A549 (cell line): ENCODE measurements around the gene MLLT11. TPM values are rescaled to one million over a fixed set of nuclear protein-coding genes. Genes with fewer than 3 reads are reported as not detected.

Experiments
- ATAC-seq, 2 experiments: fragments of 200-7000 bp in 1 of 2; fragments of >200 bp in 1 of 2; cut with Nextera tagmentation in 1 of 2; cut with Tn5 transposase in 1 of 2; 3 replicates each; pipeline versions ENCODE4 v1.8.0 to v1.9.1; 2018 to 2020; ENCODE audit warnings: mild to moderate bottlenecking in 1 of 2, moderate library complexity in 1 of 2
- CTCF ChIA-PET: fragments of 300-600 bp; sonication (Branson Sonifier 250); formaldehyde crosslinking; extraction: SDS; loops from one replicate; lab custom pipeline; 2021; ENCODE audit warnings: antibody characterized with exemption, inconsistent platforms; lab: Yijun Ruan, JAX
- POLR2A ChIA-PET: fragments of 350-600 bp; formaldehyde crosslinking; extraction: SDS; loops from one replicate; lab custom pipeline; 2021; ENCODE audit warnings: antibody characterized with exemption, inconsistent platforms; lab: Yijun Ruan, JAX
- DNase-seq, 2 experiments: peaks; one replicate each; pipeline versions ENCODE4 v3.0.0 to v3.0.0-alpha.2; 2011 to 2016; ENCODE audit warnings: low read depth in 1 of 2, low spot score in 1 of 2
- FAIRE-seq: peaks from 2 replicates; lab custom pipeline; 2011; peaks lifted over from hg19 to GRCh38; lab: Jason Lieb, UNC
- H3K27ac ChIP-seq, 2 experiments: fragments of >200 bp; sonication (Bioruptor Twin); formaldehyde crosslinking; 3 replicates each; pipeline ENCODE4 v1.5.1; 2016 to 2017
- H3K4me1 ChIP-seq: fragments of >200 bp; sonication (Bioruptor Twin); formaldehyde crosslinking; 3 replicates; pipeline ENCODE4 v1.6.1; 2016
- H3K4me2 ChIP-seq: fragments of >200 bp; sonication (Bioruptor Twin); formaldehyde crosslinking; 3 replicates; pipeline ENCODE4 v1.6.1; 2016
- H3K4me3 ChIP-seq: fragments of >200 bp; sonication (Bioruptor Twin); formaldehyde crosslinking; 3 replicates; pipeline ENCODE4 v1.5.1; 2016
- H3K9me3 ChIP-seq: fragments of >200 bp; sonication (Bioruptor Twin); formaldehyde crosslinking; 3 replicates; pipeline ENCODE4 v1.6.1; 2016
- CEBPB ChIP-seq, 2 experiments: fragments of >200 bp in 1 of 2; sonication (Bioruptor Twin) in 1 of 2; formaldehyde crosslinking in 1 of 2; IDR thresholded peaks; 2 replicates each; pipeline ENCODE4 v1.6.1; 2012 to 2016
- CHD4 ChIP-seq: fragments of 200-600 bp; sonication (generic); IDR thresholded peaks from 2 replicates; pipeline ENCODE4 v1.6.1; 2016; ENCODE audit warnings: antibody characterized with exemption, mild to moderate bottlenecking, borderline replicate concordance
- FOSL2 ChIP-seq, 2 experiments: fragments of 450-650 bp in 1 of 2; fragments of >200 bp in 1 of 2; sonication (Bioruptor Twin) in 1 of 2; formaldehyde crosslinking; IDR thresholded peaks; 2 replicates each; pipeline versions ENCODE4 v1.5.0 to v1.6.1; 2016 to 2020; ENCODE audit warnings: mild to moderate bottlenecking in 1 of 2, moderate library complexity in 1 of 2
- HOXB13 ChIP-seq: fragments of 250-450 bp; sonication (Bioruptor Pico); IDR thresholded peaks from 2 replicates; pipeline ENCODE4 v1.5.0; 2020; ENCODE audit warnings: low read depth, mild to moderate bottlenecking, moderate library complexity
- JUN ChIP-seq, 2 experiments: fragments of >200 bp; sonication (Bioruptor Twin); formaldehyde crosslinking; IDR thresholded peaks; 2 replicates in 1 of 2; 3 replicates in 1 of 2; pipeline ENCODE4 v1.6.1; 2016 to 2017
- JUNB ChIP-seq: fragments of >200 bp; sonication (Bioruptor Twin); formaldehyde crosslinking; IDR thresholded peaks from 2 replicates; pipeline ENCODE4 v1.6.1; 2016
- KDM5A ChIP-seq: fragments of 200-600 bp; sonication (generic); IDR thresholded peaks from 2 replicates; pipeline ENCODE4 v1.6.1; 2016; ENCODE audit warnings: antibody characterized with exemption, mild to moderate bottlenecking
- MAZ ChIP-seq: fragments of 150-350 bp; IDR thresholded peaks from 2 replicates; pipeline ENCODE4 v1.6.1; 2014; ENCODE audit warnings: antibody characterized with exemption, low read depth, low read length, borderline replicate concordance
- MYC ChIP-seq: IDR thresholded peaks from 2 replicates; pipeline ENCODE4 v1.6.1; 2012; ENCODE audit warnings: mild to moderate bottlenecking, inconsistent platforms, low read length, improper control_type of control experiment, borderline replicate concordance
- NR3C1 ChIP-seq: fragments of >200 bp; sonication (Bioruptor Twin); formaldehyde crosslinking; IDR thresholded peaks from 3 replicates; pipeline ENCODE4 v1.6.1; 2017
- PHF8 ChIP-seq: fragments of 200-600 bp; sonication (generic); IDR thresholded peaks from 2 replicates; pipeline ENCODE4 v1.6.1; 2016; ENCODE audit warnings: low read depth, mild to moderate bottlenecking, antibody characterized with exemption, moderate library complexity, borderline replicate concordance
- RCOR1 ChIP-seq: fragments of 150-350 bp; IDR thresholded peaks from 2 replicates; pipeline ENCODE4 v1.6.1; 2014; ENCODE audit warnings: antibody characterized with exemption, low read length, low read depth
- RFX5 ChIP-seq: fragments of 450-650 bp; IDR thresholded peaks from 2 replicates; pipeline ENCODE4 v1.7.1; 2014; ENCODE audit warnings: antibody characterized with exemption, mild to moderate bottlenecking, moderate library complexity
- RNF2 ChIP-seq: fragments of 200-600 bp; sonication (generic); IDR thresholded peaks from 2 replicates; pipeline ENCODE4 v1.6.1; 2016; ENCODE audit warnings: low read depth, mild to moderate bottlenecking, antibody characterized with exemption, moderate library complexity, borderline replicate concordance
- SMC3 ChIP-seq: fragments of >200 bp; sonication (Bioruptor Twin); formaldehyde crosslinking; IDR thresholded peaks from 3 replicates; pipeline ENCODE4 v1.6.1; 2018; ENCODE audit warnings: inconsistent platforms
- SREBF2 ChIP-seq: fragments of 450-650 bp; IDR thresholded peaks from 2 replicates; pipeline ENCODE4 v1.6.1; 2014; ENCODE audit warnings: mild to moderate bottlenecking, moderate library complexity
- TFCP2L1 ChIP-seq: fragments of 250-450 bp; sonication (Bioruptor Pico); IDR thresholded peaks from 2 replicates; pipeline ENCODE4 v1.5.0; 2021; ENCODE audit warnings: mild to moderate bottlenecking
- ZC3H11A ChIP-seq: fragments of 450-650 bp; IDR thresholded peaks from 2 replicates; pipeline ENCODE4 v1.6.1; 2014; ENCODE audit warnings: antibody characterized with exemption, mild to moderate bottlenecking
- ZSCAN20 ChIP-seq: fragments of 250-450 bp; sonication (Bioruptor Pico); IDR thresholded peaks from 2 replicates; pipeline ENCODE4 v1.8.0; 2022; ENCODE audit warnings: mild to moderate bottlenecking, moderate library complexity
- WGBS: methylation state at CpG from one replicate; pipeline ENCODE4 v1.1.6; 2017; ENCODE audit errors: missing lambda C conversion rate; 5-methylcytosine and 5-hydroxymethylcytosine counted together
- polyA plus RNA-seq, 4 experiments: library from polyadenylated mRNA; depleted of rRNA in 3 of 4; stranded (reverse); fragments of >200 nt; fragmentation: RNase III in 1 of 4; extraction: RNeasy Plus Mini Kit Qiagen cat#74134 plus additional on column Dnase treatment in 1 of 4; gene quantifications; 2 replicates in 3 of 4; 3 replicates in 1 of 4; pipeline ENCODE4 v1.2.3, GENCODE V29; 2011 to 2017
- TF ChIP-seq, protein P1 (sequence below): fragments of 150-350 bp; IDR thresholded peaks from 2 replicates; pipeline ENCODE4 v1.6.1; 2014; ENCODE audit warnings: low read depth, mild to moderate bottlenecking, low read length
- TF ChIP-seq, protein P2 (sequence below): IDR thresholded peaks from 2 replicates; pipeline ENCODE4 v1.6.1; 2012
- TF ChIP-seq, protein P3 (sequence below): fragments of 200-600 bp; sonication (generic); IDR thresholded peaks from 2 replicates; pipeline ENCODE4 v1.6.1; 2016; ENCODE audit warnings: antibody characterized with exemption, mild to moderate bottlenecking, moderate library complexity

MLLT11 gene
- polyA plus RNA-seq, 2 of the 4 experiments (the other 2 are of a cell fraction), result 28.2 to 33.7 TPM

DNA sequence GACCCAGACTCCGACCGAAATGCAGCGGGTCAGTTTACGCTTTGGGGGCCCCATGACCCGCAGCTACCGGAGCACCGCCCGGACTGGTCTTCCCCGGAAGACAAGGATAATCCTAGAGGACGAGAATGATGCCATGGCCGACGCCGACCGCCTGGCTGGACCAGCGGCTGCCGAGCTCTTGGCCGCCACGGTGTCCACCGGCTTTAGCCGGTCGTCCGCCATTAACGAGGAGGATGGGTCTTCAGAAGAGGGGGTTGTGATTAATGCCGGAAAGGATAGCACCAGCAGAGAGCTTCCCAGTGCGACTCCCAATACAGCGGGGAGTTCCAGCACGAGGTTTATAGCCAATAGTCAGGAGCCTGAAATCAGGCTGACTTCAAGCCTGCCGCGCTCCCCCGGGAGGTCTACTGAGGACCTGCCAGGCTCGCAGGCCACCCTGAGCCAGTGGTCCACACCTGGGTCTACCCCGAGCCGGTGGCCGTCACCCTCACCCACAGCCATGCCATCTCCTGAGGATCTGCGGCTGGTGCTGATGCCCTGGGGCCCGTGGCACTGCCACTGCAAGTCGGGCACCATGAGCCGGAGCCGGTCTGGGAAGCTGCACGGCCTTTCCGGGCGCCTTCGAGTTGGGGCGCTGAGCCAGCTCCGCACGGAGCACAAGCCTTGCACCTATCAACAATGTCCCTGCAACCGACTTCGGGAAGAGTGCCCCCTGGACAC, 12.1 kb upstream of the MLLT11 start (continued):
- no peak for TF ChIP-seq RNF2
- TF ChIP-seq JUNB, result no peak
- TF ChIP-seq CHD4, result no peak
- TF ChIP-seq, protein P1, sequence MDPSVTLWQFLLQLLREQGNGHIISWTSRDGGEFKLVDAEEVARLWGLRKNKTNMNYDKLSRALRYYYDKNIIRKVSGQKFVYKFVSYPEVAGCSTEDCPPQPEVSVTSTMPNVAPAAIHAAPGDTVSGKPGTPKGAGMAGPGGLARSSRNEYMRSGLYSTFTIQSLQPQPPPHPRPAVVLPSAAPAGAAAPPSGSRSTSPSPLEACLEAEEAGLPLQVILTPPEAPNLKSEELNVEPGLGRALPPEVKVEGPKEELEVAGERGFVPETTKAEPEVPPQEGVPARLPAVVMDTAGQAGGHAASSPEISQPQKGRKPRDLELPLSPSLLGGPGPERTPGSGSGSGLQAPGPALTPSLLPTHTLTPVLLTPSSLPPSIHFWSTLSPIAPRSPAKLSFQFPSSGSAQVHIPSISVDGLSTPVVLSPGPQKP, result no peak
- TF ChIP-seq, protein P2, sequence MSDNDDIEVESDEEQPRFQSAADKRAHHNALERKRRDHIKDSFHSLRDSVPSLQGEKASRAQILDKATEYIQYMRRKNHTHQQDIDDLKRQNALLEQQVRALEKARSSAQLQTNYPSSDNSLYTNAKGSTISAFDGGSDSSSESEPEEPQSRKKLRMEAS, result peak; percentile 80
- TF ChIP-seq HOXB13, result no peak
- TF ChIP-seq JUN (IDR thresholded peaks at IDR 0.05), result peak; percentile 26 to 31; a peak in 2 of 5 replicates
- TF ChIP-seq SREBF2, result no peak
- TF ChIP-seq FOSL2 (IDR thresholded peaks at IDR 0.05), result no peak
- TF ChIP-seq FOSL2 (CRISPR knock-in tag; IDR thresholded peaks at IDR 0.05), result no peak
- TF ChIP-seq ZSCAN20 (CRISPR knock-in tag), result no peak
- no peak for TF ChIP-seq KDM5A
- no peak for TF ChIP-seq NR3C1
- TF ChIP-seq, protein P3, sequence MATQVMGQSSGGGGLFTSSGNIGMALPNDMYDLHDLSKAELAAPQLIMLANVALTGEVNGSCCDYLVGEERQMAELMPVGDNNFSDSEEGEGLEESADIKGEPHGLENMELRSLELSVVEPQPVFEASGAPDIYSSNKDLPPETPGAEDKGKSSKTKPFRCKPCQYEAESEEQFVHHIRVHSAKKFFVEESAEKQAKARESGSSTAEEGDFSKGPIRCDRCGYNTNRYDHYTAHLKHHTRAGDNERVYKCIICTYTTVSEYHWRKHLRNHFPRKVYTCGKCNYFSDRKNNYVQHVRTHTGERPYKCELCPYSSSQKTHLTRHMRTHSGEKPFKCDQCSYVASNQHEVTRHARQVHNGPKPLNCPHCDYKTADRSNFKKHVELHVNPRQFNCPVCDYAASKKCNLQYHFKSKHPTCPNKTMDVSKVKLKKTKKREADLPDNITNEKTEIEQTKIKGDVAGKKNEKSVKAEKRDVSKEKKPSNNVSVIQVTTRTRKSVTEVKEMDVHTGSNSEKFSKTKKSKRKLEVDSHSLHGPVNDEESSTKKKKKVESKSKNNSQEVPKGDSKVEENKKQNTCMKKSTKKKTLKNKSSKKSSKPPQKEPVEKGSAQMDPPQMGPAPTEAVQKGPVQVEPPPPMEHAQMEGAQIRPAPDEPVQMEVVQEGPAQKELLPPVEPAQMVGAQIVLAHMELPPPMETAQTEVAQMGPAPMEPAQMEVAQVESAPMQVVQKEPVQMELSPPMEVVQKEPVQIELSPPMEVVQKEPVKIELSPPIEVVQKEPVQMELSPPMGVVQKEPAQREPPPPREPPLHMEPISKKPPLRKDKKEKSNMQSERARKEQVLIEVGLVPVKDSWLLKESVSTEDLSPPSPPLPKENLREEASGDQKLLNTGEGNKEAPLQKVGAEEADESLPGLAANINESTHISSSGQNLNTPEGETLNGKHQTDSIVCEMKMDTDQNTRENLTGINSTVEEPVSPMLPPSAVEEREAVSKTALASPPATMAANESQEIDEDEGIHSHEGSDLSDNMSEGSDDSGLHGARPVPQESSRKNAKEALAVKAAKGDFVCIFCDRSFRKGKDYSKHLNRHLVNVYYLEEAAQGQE, result no peak
- TF ChIP-seq PHF8, result peak; percentile 38; the same call in 1 of the 2 replicates
- no peak for TF ChIP-seq TFCP2L1

DNA sequence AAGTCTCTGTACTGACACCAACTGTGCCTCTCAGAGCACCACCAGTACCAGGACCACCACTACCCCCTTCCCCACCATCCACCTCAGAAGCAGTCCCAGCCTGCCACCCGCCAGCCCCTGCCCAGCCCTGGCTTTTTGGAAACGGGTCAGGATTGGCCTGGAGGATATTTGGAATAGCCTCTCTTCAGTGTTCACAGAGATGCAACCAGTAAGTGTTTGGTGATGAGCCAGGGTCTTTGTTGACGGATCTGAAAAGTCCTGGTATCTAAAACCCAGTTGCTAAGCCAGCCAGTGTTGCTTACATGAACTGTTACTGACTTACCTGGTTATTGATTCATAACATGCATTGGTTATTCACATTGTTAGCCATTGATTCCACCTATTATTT, 11.6 kb upstream of the MLLT11 start:
- Histone ChIP-seq H3K4me3 (peak overlapping the region; percentile 80), H3K27ac (peak overlapping the region; percentile 94 to 96)
- FAIRE-seq, result no peak
- POLR2A ChIA-PET, result interaction anchor here (0.7 to 2.0 kb wide), 6 partner anchors 11 to 196 kb away, joined by 3 to 34 read pairs (median 3); partner anchors contain the start of genes ANXA9, CDC42SE1 and MLLT11
- TF ChIP-seq RFX5, result no peak
- TF ChIP-seq SMC3, result 0 out of 3 replicates have a peak, but pooled peaks have one; percentile 20
- 0 out of 4 replicates have a peak, but pooled peaks of 1 of the 2 experiments have one; percentile 7 for TF ChIP-seq CEBPB (IDR thresholded peaks at IDR 0.05)
- TF ChIP-seq, all 56 proteins: peak for 2
- ATAC-seq (no peak; a peak in 1 of 6 replicates), DNase-seq (no peak)
- Histone ChIP-seq H3K4me1 (peaks cover 16% of the 10 kb centered on the region), H3K9me3 (no peaks in the 10 kb centered on the region), H3K4me2 (peak overlapping the region; percentile 95)
- 21% methylated on average over 2 of the region's 3 CpGs for WGBS
- CTCF ChIA-PET, result interaction anchor here (0.9 to 7.8 kb wide), 14 partner anchors 8 to 91 kb away, joined by 3 to 62 read pairs (median 4); partner anchors contain the start of genes BNIPL, CDC42SE1 and MINDY1

DNA sequence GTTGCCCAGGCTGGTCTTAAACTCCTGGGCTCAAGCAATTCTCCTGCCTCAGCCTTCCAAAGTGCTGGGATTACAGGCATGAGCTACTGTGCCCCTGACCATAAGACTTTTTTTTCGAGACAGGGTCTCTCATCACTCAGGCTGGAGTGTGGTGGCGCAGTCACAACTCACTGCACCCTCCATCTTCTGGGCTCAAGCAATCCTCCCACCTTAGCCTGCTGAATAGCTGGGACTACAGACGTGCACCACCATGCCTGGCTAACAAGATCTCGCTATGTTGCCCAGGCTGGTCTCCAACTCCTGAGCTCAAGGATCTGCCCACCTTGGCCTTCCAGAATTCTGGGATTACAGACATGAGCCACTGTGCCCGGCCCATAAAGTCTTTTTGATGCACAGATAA, 10.7 kb upstream of the MLLT11 start:
- Histone ChIP-seq H3K4me3 (no peak overlapping the region), H3K4me1 (peaks cover 16% of the 10 kb centered on the region), H3K27ac (no peak overlapping the region), H3K4me2 (peak overlapping the region; percentile 95), H3K9me3 (no peaks in the 10 kb centered on the region)
- TF ChIP-seq MYC (no peak), JUN (IDR thresholded peaks at IDR 0.05) (peak in 1 of 2 experiments; percentile 18; a peak in 1 of 5 replicates), ZC3H11A (no peak), RCOR1 (no peak), MAZ (no peak), HOXB13 (no peak)
- DNase-seq, result no peak
- POLR2A ChIA-PET, result interaction anchor here (1.0 to 1.5 kb wide), 3 partner anchors 9 to 13 kb away, joined by 4 to 6 read pairs (median 5); partner anchors contain the start of genes CDC42SE1 and MLLT11
- no peak for FAIRE-seq
- ATAC-seq, result no peak
- CTCF ChIA-PET, result interaction anchor here (0.8 to 7.8 kb wide), 7 partner anchors 9 to 54 kb away, joined by 4 to 62 read pairs (median 7); partner anchors contain the start of genes CDC42SE1, GABPB2, MINDY1 and MLLT11
- 94% methylated on average over 5 of the region's 5 CpGs for WGBS
